Liver (tissue), 9 donors: ENCODE measurements around the gene LCN10. TPM values are rescaled to one million over a fixed set of nuclear protein-coding genes. Genes with fewer than 3 reads are reported as not detected.

ENCODE experiments used
- DNase-seq: peaks from one replicate; pipeline ENCODE4 v3.0.0-alpha.2; 2017; ENCODE audit warnings: low spot score
- H3K27ac ChIP-seq, 2 donors: one replicate each; pipeline ENCODE4 v1.7.0; 2013; ENCODE audit warnings: inconsistent platforms in 2 of 2, low read length in 2 of 2, control low read depth in 1 of 2, low read depth in 1 of 2, mild to moderate bottlenecking in 1 of 2
- H3K27me3 ChIP-seq, 4 donors: one replicate each; pipeline versions ENCODE4 v1.6.1 to v1.7.0; 2013; ENCODE audit warnings: low read length in 3 of 4, inconsistent platforms in 1 of 4, mild to moderate bottlenecking in 1 of 4, moderate library complexity in 1 of 4; ENCODE audit not compliant: control insufficient read depth in 4 of 4, insufficient read depth in 4 of 4
- H3K36me3 ChIP-seq, 4 donors: one replicate each; pipeline versions ENCODE4 v1.6.1 to v1.7.0; 2013; ENCODE audit warnings: low read length in 3 of 4, mild to moderate bottlenecking in 3 of 4, low read depth in 1 of 4, moderate library complexity in 1 of 4; ENCODE audit not compliant: control insufficient read depth in 4 of 4, insufficient read depth in 3 of 4
- H3K4me1 ChIP-seq, 4 donors: one replicate each; pipeline versions ENCODE4 v1.6.1 to v1.7.0; 2013; ENCODE audit warnings: low read length in 3 of 4, mild to moderate bottlenecking in 3 of 4, moderate library complexity in 1 of 4; ENCODE audit not compliant: control insufficient read depth in 4 of 4, insufficient read depth in 4 of 4
- H3K4me3 ChIP-seq, 3 donors: one replicate each; pipeline versions ENCODE4 v1.6.1 to v1.7.0; 2013; ENCODE audit warnings: low read length in 3 of 3, control low read depth in 1 of 3, low read depth in 1 of 3, mild to moderate bottlenecking in 1 of 3
- H3K9ac ChIP-seq, 2 donors: one replicate each; pipeline ENCODE4 v1.7.0; 2013; ENCODE audit warnings: low read length in 2 of 2, mild to moderate bottlenecking in 2 of 2, moderate library complexity in 2 of 2, control low read depth in 1 of 2, low read depth in 1 of 2
- H3K9me3 ChIP-seq, 4 donors: one replicate each; pipeline versions ENCODE4 v1.6.1 to v1.7.0; 2013; ENCODE audit warnings: low read length in 3 of 4; ENCODE audit not compliant: control insufficient read depth in 4 of 4
- ATF3 ChIP-seq: IDR thresholded peaks from 2 replicates; pipeline ENCODE4 v1.6.1; 2016; ENCODE audit warnings: antibody characterized with exemption
- CTCF ChIP-seq: fragments of 150-350 bp; IDR thresholded peaks from 2 replicates; pipeline ENCODE4 v1.5.1; 2017; ENCODE audit warnings: improper control_type of control experiment, low read depth, low read length; ENCODE audit not compliant: missing input control
- EGR1 ChIP-seq, 2 donors: IDR thresholded peaks; 2 replicates each; pipeline ENCODE4 v1.6.1; 2016 to 2018; ENCODE audit warnings: antibody characterized with exemption in 2 of 2, low read depth in 2 of 2
- FOXA1 ChIP-seq: IDR thresholded peaks from 2 replicates; pipeline ENCODE4 v1.6.1; 2016; ENCODE audit warnings: antibody characterized with exemption
- FOXA2 ChIP-seq: IDR thresholded peaks from 2 replicates; pipeline ENCODE4 v1.6.1; 2016; ENCODE audit warnings: antibody characterized with exemption
- GABPA ChIP-seq, 2 donors: IDR thresholded peaks in 1 of 2; conservative IDR thresholded peaks in 1 of 2; 2 replicates each; pipeline ENCODE4 v1.6.1; 2016; ENCODE audit warnings: antibody characterized with exemption in 2 of 2, mild to moderate bottlenecking in 1 of 2, moderate library complexity in 1 of 2
- HNF4A ChIP-seq, 2 donors: conservative IDR thresholded peaks; 2 replicates each; pipeline ENCODE4 v1.6.1; 2016; ENCODE audit warnings: antibody characterized with exemption in 2 of 2, mild to moderate bottlenecking in 2 of 2
- HNF4G ChIP-seq: IDR thresholded peaks from 2 replicates; pipeline ENCODE4 v1.6.1; 2016; ENCODE audit warnings: antibody characterized with exemption
- JUND ChIP-seq, 2 donors: IDR thresholded peaks; 2 replicates each; pipeline ENCODE4 v1.6.1; 2016; ENCODE audit warnings: antibody characterized with exemption in 2 of 2
- MAX ChIP-seq: IDR thresholded peaks from 2 replicates; pipeline ENCODE4 v1.6.1; 2016; ENCODE audit warnings: antibody characterized with exemption
- NR2F2 ChIP-seq: IDR thresholded peaks from 2 replicates; pipeline ENCODE4 v1.6.1; 2016; ENCODE audit warnings: antibody characterized with exemption
- RAD21 ChIP-seq, 2 donors: IDR thresholded peaks; 2 replicates each; pipeline ENCODE4 v1.6.1; 2016; ENCODE audit warnings: antibody characterized with exemption in 2 of 2, mild to moderate bottlenecking in 2 of 2
- REST ChIP-seq: IDR thresholded peaks from 2 replicates; pipeline ENCODE4 v1.6.1; 2016; ENCODE audit warnings: antibody characterized with exemption, mild to moderate bottlenecking
- RXRA ChIP-seq, 2 donors: IDR thresholded peaks; 2 replicates each; pipeline ENCODE4 v1.6.1; 2017 to 2018; ENCODE audit warnings: antibody characterized with exemption in 2 of 2, mild to moderate bottlenecking in 1 of 2
- SP1 ChIP-seq: IDR thresholded peaks from 2 replicates; pipeline ENCODE4 v1.6.1; 2018; ENCODE audit warnings: antibody characterized with exemption, mild to moderate bottlenecking
- TAF1 ChIP-seq: conservative IDR thresholded peaks from 2 replicates; pipeline ENCODE4 v1.6.1; 2016; ENCODE audit warnings: antibody characterized with exemption, mild to moderate bottlenecking
- YY1 ChIP-seq: IDR thresholded peaks from 2 replicates; pipeline ENCODE4 v1.6.1; 2016; ENCODE audit warnings: antibody characterized with exemption, mild to moderate bottlenecking
- ZBTB33 ChIP-seq: IDR thresholded peaks from 2 replicates; pipeline ENCODE4 v1.6.1; 2016; ENCODE audit warnings: antibody characterized with exemption
- WGBS: extraction: QIAGEN DNeasy Blood & Tissue Kit; methylation state at CpG from one replicate; pipeline ENCODE4 v1.1.7; 2013; 5-methylcytosine and 5-hydroxymethylcytosine counted together
- polyA plus RNA-seq, 2 donors: library from polyadenylated mRNA; stranded (reverse) in 1 of 2; unstranded in 1 of 2; fragments of 200-250 nt in 1 of 2; fragments of >200 nt in 1 of 2; fragmentation: Nextera tagmentation in 1 of 2; extraction: Ambion mirVana in 1 of 2; gene quantifications; one replicate each; pipeline versions ENCODE4 v1.2.1 to v1.2.3, GENCODE V29; 2013 to 2015
- total RNA-seq, 2 donors: library from RNA; depleted of rRNA; stranded (reverse); fragments of >200 nt; gene quantifications; one replicate each; pipeline ENCODE4 v1.2.3, GENCODE V29; 2014
- donor health status: healthy.
- donor health status: healthy.
- donor health status: healthy.
- donor health status: healthy.
- donor health status: healthy.

The LCN10 gene
- total and polyA plus RNA-seq, 4 donors, result 0.08 to 0.14 (median 0.11) TPM

- no peaks in the 10 kb centered on the region for H3K27me3 ChIP-seq
- no peak overlapping the region for H3K4me3 ChIP-seq
- no peak overlapping the region for H3K9ac ChIP-seq
- WGBS, result 69% methylated on average over 20 of the region's 20 CpGs
- peaks cover 0 to 39% (median 14%) of the 10 kb centered on the region in 4 donors for H3K4me1 ChIP-seq
- DNase-seq, result no peak
- peaks cover 12 to 27% (median 18%) of the 10 kb centered on the region in 4 donors for H3K36me3 ChIP-seq
- H3K9me3 ChIP-seq, result no peaks in the 10 kb centered on the region
- H3K27ac ChIP-seq, result no peak overlapping the region
- TF ChIP-seq REST (no peak), EGR1 (IDR thresholded peaks at IDR 0.05; ENCODE audit: low read depth in 2 of 2) (no peak), HNF4A (conservative IDR thresholded peaks at IDR 0.05) (no peak), RXRA (IDR thresholded peaks at IDR 0.05) (no peak), JUND (IDR thresholded peaks at IDR 0.05) (no peak), FOXA1 (no peak), NR2F2 (no peak), ATF3 (no peak), ZBTB33 (no peak), TAF1 (no peak), MAX (no peak), FOXA2 (no peak), YY1 (no peak), GABPA (IDR thresholded peaks at IDR 0.05 in 1 of 2, conservative IDR thresholded peaks at IDR 0.05 in 1 of 2) (no peak), SP1 (no peak), RAD21 (IDR thresholded peaks at IDR 0.05) (no peak), CTCF (no peak), HNF4G (no peak)
Observed at GRCh38 chr9:136720251-136720897, 22.4 kb downstream of the LCN10 start.
